Testis (tissue), 2 donors: ENCODE data around the gene PFKL.

Experiments
- CTCF ChIP-seq, 3 experiments: fragments of 450-650 bp in 2 of 3; fragments of 200-600 bp in 1 of 3; sonication (generic) in 1 of 3; IDR thresholded peaks; one replicate each; pipeline ENCODE4 v1.5.1; 2016 to 2019; ENCODE audit warnings: antibody characterized with exemption in 3 of 3, mild to moderate bottlenecking in 2 of 3, moderate library complexity in 1 of 3
- POLR2A ChIP-seq: fragments of 450-650 bp; IDR thresholded peaks from one replicate; pipeline ENCODE4 v1.6.1; 2017; ENCODE audit warnings: antibody characterized with exemption, mild to moderate bottlenecking, moderate library complexity

- TF ChIP-seq CTCF (IDR thresholded peaks at IDR 0.05) (no peak), POLR2A (no peak)
These were observed 11.0 kb downstream of the PFKL start for GRCh38 chr21:44310628-44311507.
